Suprapubic skin (tissue), 4 donors: Measurements from ENCODE around the gene ZFHX3. TPM values are rescaled to one million over a fixed set of nuclear protein-coding genes. Genes with fewer than 3 reads are reported as not detected.
A peak's percentile ranks its signal among the peaks of the same experiment; 100 is the strongest.
"Not testable (repeated sequence)": the region's sequence is repeated elsewhere in the genome, so short reads cannot be mapped to it uniquely, and the experiment has no call there.

Experiments used
- DNase-seq, 2 donors: peaks; one replicate each; pipeline ENCODE4 v3.0.0-alpha.2; 2019; ENCODE audit warnings: low spot score in 2 of 2
- H3K27ac ChIP-seq: fragments of 200-600 bp; sonication (generic); one replicate; pipeline ENCODE4 v1.5.1; 2019
- H3K27me3 ChIP-seq: fragments of 200-600 bp; sonication (generic); one replicate; pipeline ENCODE4 v1.5.1; 2019
- H3K36me3 ChIP-seq: fragments of 200-600 bp; sonication (generic); one replicate; pipeline ENCODE4 v1.5.1; 2019
- H3K4me1 ChIP-seq: fragments of 200-600 bp; sonication (generic); one replicate; pipeline ENCODE4 v1.5.1; 2019
- H3K4me3 ChIP-seq: fragments of 200-600 bp; sonication (generic); one replicate; pipeline ENCODE4 v1.5.1; 2019; ENCODE audit warnings: mild to moderate bottlenecking
- H3K9me3 ChIP-seq: fragments of 200-600 bp; sonication (generic); one replicate; pipeline ENCODE4 v1.5.1; 2019
- CTCF ChIP-seq, 2 donors: fragments of 200-600 bp in 1 of 2; fragments of 450-650 bp in 1 of 2; sonication (generic) in 1 of 2; IDR thresholded peaks; one replicate each; pipeline ENCODE4 v1.5.1; 2016 to 2019; ENCODE audit warnings: antibody characterized with exemption in 2 of 2, mild to moderate bottlenecking in 1 of 2, moderate library complexity in 1 of 2
- EP300 ChIP-seq: sonication (generic); formaldehyde crosslinking; IDR thresholded peaks from one replicate; pipeline ENCODE4 v1.6.1; 2017; ENCODE audit warnings: antibody characterized with exemption
- POLR2A ChIP-seq, 2 donors: fragments of 450-650 bp; IDR thresholded peaks; one replicate each; pipeline ENCODE4 v1.6.1; 2017; ENCODE audit warnings: antibody characterized with exemption in 2 of 2, mild to moderate bottlenecking in 2 of 2, moderate library complexity in 2 of 2
- POLR2AphosphoS5 ChIP-seq, 3 donors: sonication (generic); formaldehyde crosslinking; IDR thresholded peaks; one replicate each; pipeline ENCODE4 v1.6.1; 2017; ENCODE audit warnings: antibody characterized with exemption in 3 of 3
- WGBS: methylation state at CpG from one replicate; pipeline ENCODE4 v1.1.5; 2018; 5-methylcytosine and 5-hydroxymethylcytosine counted together
- total RNA-seq, 4 donors: library from RNA; depleted of rRNA; stranded (reverse); fragments of >200 nt; gene quantifications; one replicate each; pipeline ENCODE4 v1.1.0, GENCODE V29; 2016

ZFHX3 gene
- total RNA-seq, 4 donors from 2014 or later = 10.4 to 16.1 (median 12.8) TPM

- Histone ChIP-seq H3K36me3 (no peaks in the 10 kb centered on the region), H3K4me1 (peaks cover 48% of the 10 kb centered on the region), H3K27ac (peak overlapping the region; percentile 67), H3K9me3 (no peaks in the 10 kb centered on the region), H3K4me3 (peak overlapping the region; percentile 20), H3K27me3 (no peaks in the 10 kb centered on the region)
- TF ChIP-seq EP300 = no peak
- peak in 1 of 2 donors; percentile 30 for TF ChIP-seq POLR2A (IDR thresholded peaks at IDR 0.05)
- TF ChIP-seq POLR2AphosphoS5 (IDR thresholded peaks at IDR 0.05) = peak in 1 of 3 donors; percentile 56
- peak in 1 of 2 donors; percentile 76 for DNase-seq
- 25% methylated on average over 22 of the region's 22 CpGs for WGBS
These were observed 47.7 kb downstream of the ZFHX3 start for GRCh38 chr16:73000020-73000906.

- H3K36me3 ChIP-seq = no peaks in the 10 kb centered on the region
- DNase-seq = peak in 1 of 2 donors; percentile 42
- H3K27ac ChIP-seq = peak overlapping the region; percentile 67
- no peaks in the 10 kb centered on the region for H3K9me3 ChIP-seq
- no peaks in the 10 kb centered on the region for H3K27me3 ChIP-seq
- 66% methylated on average over 9 of the region's 9 CpGs for WGBS
- no peak for TF ChIP-seq EP300
- H3K4me3 ChIP-seq = peak overlapping the region; percentile 20
- H3K4me1 ChIP-seq = peaks cover 48% of the 10 kb centered on the region
These were observed 48.3 kb downstream of the ZFHX3 start for GRCh38 chr16:72999541-73000019.

- Histone ChIP-seq H3K4me1 (peaks cover 55% of the 10 kb centered on the region), H3K36me3 (no peaks in the 10 kb centered on the region), H3K27ac (no peak overlapping the region), H3K4me3 (no peak overlapping the region), H3K27me3 (no peaks in the 10 kb centered on the region), H3K9me3 (no peaks in the 10 kb centered on the region)
- DNase-seq = peak in 1 of 2 donors; percentile 62
- TF ChIP-seq EP300 = no peak
- peak in 2 of 3 donors; percentile 43 to 63 for TF ChIP-seq POLR2AphosphoS5 (IDR thresholded peaks at IDR 0.05)
- no peak for TF ChIP-seq POLR2A (IDR thresholded peaks at IDR 0.05)
- TF ChIP-seq CTCF (IDR thresholded peaks at IDR 0.05) = no peak
- 65% methylated on average over 6 of the region's 7 CpGs for WGBS
These were observed 50.8 kb downstream of the ZFHX3 start for GRCh38 chr16:72997141-72997542.

- peaks cover 61% of the 10 kb centered on the region for H3K4me1 ChIP-seq
- H3K4me3 ChIP-seq = no peak overlapping the region
- 70% methylated on average over 11 of the region's 11 CpGs for WGBS
- H3K36me3 ChIP-seq = no peaks in the 10 kb centered on the region
- no peak overlapping the region for H3K27ac ChIP-seq
- no peak for DNase-seq
- H3K9me3 ChIP-seq = no peaks in the 10 kb centered on the region
- TF ChIP-seq POLR2A (IDR thresholded peaks at IDR 0.05) (no peak), CTCF (IDR thresholded peaks at IDR 0.05) (no peak), POLR2AphosphoS5 (IDR thresholded peaks at IDR 0.05) (no peak), EP300 (no peak)
- no peaks in the 10 kb centered on the region for H3K27me3 ChIP-seq
These were observed 51.5 kb downstream of the ZFHX3 start for GRCh38 chr16:72996291-72997062.

GRCh38 chr16:72995882-72996270 lies 52.1 kb downstream of the ZFHX3 start:
- peaks cover 63% of the 10 kb centered on the region for H3K4me1 ChIP-seq

GRCh38 chr16:72995151-72995881 lies 52.6 kb downstream of the ZFHX3 start:
- TF ChIP-seq EP300 (no peak), CTCF (IDR thresholded peaks at IDR 0.05) (peak; percentile 9 to 44)
- peak in 1 of 2 donors; percentile 50 for DNase-seq
- Histone ChIP-seq H3K4me1 (peaks cover 63% of the 10 kb centered on the region), H3K4me3 (no peak overlapping the region), H3K9me3 (no peaks in the 10 kb centered on the region), H3K27ac (no peak overlapping the region), H3K36me3 (no peaks in the 10 kb centered on the region), H3K27me3 (no peaks in the 10 kb centered on the region)
- WGBS = 83% methylated on average over 17 of the region's 18 CpGs

More at GRCh38 chr16:72995882-72996270, 52.1 kb downstream of the ZFHX3 start:
- H3K36me3 ChIP-seq, DNase-seq, H3K4me3 ChIP-seq, H3K27ac ChIP-seq, H3K9me3 ChIP-seq, H3K27me3 ChIP-seq: not testable (repeated sequence)
- WGBS = 89% methylated on average over 9 of the region's 9 CpGs
